Adipocyte (in vitro differentiated cells): ENCODE measurements around the gene NUDT4B.
"Not testable (repeated sequence)": the region's sequence is repeated elsewhere in the genome, so short reads cannot be mapped to it uniquely, and the experiment has no call there.

ENCODE experiments used
- DNase-seq: peaks from one replicate; pipeline ENCODE4 v3.0.0-alpha.2; 2015; ENCODE audit warnings: low read depth
- H3K27me3 ChIP-seq: replicated peaks from 2 replicates; pipeline ENCODE4 v1.7.0; 2013; ENCODE audit warnings: mild to moderate bottlenecking, low read length, moderate library complexity; ENCODE audit not compliant: control insufficient read depth, insufficient read depth
- H3K36me3 ChIP-seq: 2 replicates; pipeline ENCODE4 v1.7.0; 2013; ENCODE audit warnings: low read length, mild to moderate bottlenecking, moderate library complexity; ENCODE audit not compliant: control insufficient read depth, insufficient read depth, severe bottlenecking
- H3K4me1 ChIP-seq: 2 replicates; pipeline ENCODE4 v1.7.0; 2013; ENCODE audit warnings: mild to moderate bottlenecking, low read length, moderate library complexity; ENCODE audit not compliant: control insufficient read depth, insufficient read depth
- H3K4me3 ChIP-seq: 2 replicates; pipeline ENCODE4 v1.7.0; 2013; ENCODE audit warnings: mild to moderate bottlenecking, low read length, moderate library complexity
- H3K9ac ChIP-seq: 2 replicates; pipeline ENCODE4 v1.7.0; 2013; ENCODE audit warnings: mild to moderate bottlenecking, low read length, moderate library complexity
- H3K9me3 ChIP-seq: 2 replicates; pipeline ENCODE4 v1.7.0; 2013; ENCODE audit warnings: mild to moderate bottlenecking, low read length, moderate library complexity; ENCODE audit not compliant: control insufficient read depth

Gene NUDT4B

DNA sequence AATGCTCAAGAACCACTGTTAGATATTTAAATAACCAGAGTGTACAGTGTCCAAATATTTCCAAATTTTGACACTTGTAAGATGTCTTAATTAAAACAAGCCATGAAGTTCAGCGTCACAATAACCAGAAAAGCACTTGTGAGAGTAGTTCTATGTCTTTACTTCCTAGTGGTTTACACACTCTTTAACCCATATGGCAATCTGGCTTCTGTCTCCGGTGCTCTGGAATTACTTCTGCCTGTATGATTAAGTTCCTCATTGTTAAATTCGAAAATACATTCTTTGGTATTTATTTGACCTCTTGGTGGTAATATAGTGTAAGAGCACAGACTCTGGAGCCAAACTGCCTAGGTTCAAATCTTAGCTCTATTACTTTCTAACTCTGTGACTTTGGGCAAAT, 20.9 kb downstream of the NUDT4B start:
- not testable (repeated sequence) for H3K9me3 ChIP-seq, DNase-seq, H3K36me3 ChIP-seq, H3K4me1 ChIP-seq, H3K27me3 ChIP-seq, H3K9ac ChIP-seq, H3K4me3 ChIP-seq

DNA sequence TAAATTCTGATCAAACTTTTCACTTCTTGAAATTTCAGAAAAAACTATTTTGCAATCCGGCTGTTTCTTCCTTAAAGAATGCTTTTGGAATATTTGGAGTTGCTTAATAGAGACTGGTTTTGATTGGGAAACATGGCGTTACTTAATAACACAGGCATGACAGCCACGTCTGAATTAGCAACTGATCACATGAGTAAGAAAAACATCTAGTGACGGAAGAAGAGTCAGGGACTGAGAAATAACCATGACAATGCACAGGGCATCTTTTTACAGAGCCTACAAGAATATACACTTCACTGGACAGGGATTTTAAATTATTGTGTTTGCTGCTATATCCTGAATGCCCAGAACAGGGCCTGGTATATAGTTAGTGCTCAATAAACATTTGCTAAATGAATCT, 25.1 kb downstream of the NUDT4B start:
- DNase-seq, H3K27me3 ChIP-seq, H3K4me1 ChIP-seq, H3K36me3 ChIP-seq, H3K9ac ChIP-seq, H3K4me3 ChIP-seq, H3K9me3 ChIP-seq: not testable (repeated sequence)

DNA sequence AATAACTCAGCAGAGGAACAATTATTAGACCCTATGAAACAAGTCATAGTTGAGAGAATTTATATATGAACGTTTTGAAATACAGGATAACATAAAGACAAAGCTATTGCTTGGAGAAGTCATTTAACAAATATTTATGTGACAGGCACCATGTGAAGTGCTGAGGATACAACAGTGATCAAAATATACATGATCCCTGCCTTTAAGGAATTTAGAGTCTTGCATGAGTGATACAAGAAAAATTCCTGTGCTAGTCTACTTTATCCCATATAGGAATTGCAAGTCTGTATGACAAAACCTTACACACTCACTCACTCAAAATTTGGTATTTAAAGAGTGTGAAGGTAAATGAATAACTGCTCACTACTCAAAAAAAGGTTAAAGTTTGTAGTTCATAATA, 25.5 kb downstream of the NUDT4B start:
- H3K36me3 ChIP-seq: not testable (repeated sequence)

DNA sequence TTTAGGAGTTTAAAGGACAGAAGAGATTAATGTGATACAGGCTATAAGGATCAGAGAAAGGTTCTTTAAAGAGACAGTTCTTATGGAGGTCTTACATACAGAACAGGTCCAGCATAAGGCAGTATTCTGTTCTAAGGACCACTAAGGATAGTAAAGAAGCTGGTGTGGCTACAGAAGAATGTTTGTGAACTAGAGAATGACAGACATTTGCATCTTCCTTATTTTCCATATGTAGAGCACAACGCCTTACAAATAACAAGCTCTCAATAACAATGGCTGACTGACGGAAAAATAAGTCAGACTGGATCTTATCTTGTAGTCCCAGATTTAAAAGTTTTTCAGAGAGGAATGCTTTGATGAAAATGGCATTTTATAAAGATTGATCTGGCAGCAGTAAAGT, 26.7 kb downstream of the NUDT4B start:
- not testable (repeated sequence) for H3K36me3 ChIP-seq, H3K9me3 ChIP-seq, H3K4me3 ChIP-seq, H3K27me3 ChIP-seq, H3K9ac ChIP-seq, DNase-seq, H3K4me1 ChIP-seq

More for the DNA sequence above, 25.5 kb downstream of the NUDT4B start:
- H3K27me3 ChIP-seq, H3K4me3 ChIP-seq, H3K4me1 ChIP-seq, H3K9me3 ChIP-seq, H3K9ac ChIP-seq, DNase-seq: not testable (repeated sequence)

DNA sequence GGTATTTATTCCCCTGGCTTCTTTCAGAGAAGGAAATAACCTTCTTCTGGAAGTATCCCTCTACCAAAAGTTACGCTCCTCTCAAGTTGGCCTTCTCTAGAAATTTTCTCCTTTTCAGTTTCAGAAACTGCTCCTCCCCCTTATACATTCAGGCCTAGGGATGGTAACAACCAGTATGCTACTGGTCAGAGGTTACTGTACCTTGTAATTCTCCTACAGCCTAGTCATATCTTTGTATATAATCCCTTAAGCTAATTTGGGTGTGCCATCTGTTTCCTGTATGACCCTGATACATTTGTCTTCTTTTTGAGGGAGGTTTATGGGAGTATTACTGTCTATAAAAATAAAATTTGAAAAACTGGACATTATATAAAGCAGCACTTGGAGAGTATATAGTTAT, 29.1 kb downstream of the NUDT4B start:
- not testable (repeated sequence) for DNase-seq, H3K36me3 ChIP-seq

DNA sequence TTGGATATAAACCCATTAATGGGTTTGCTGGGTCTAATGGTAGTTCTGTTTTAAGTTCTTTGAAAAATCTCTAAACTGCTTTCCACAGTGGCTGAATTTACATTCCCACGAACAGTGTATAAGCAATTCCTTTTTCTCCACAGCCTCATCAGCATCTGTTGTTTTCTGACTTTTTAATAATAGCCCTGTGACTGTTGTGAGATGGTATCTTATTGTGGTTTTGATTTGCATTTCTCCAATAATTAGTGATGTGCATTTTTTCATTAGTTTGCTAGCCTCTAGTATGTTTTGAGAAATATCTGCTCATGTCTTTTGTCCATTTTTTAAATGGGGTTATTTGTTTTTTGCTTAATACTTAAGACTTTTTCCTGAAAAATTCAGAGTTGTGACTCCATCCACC, 31.8 kb downstream of the NUDT4B start:
- H3K4me3 ChIP-seq, H3K36me3 ChIP-seq, H3K4me1 ChIP-seq, H3K27me3 ChIP-seq, DNase-seq, H3K9ac ChIP-seq, H3K9me3 ChIP-seq: not testable (repeated sequence)

More for the DNA sequence above, 29.1 kb downstream of the NUDT4B start:
- H3K4me1 ChIP-seq, H3K4me3 ChIP-seq, H3K9ac ChIP-seq, H3K27me3 ChIP-seq, H3K9me3 ChIP-seq: not testable (repeated sequence)

DNA sequence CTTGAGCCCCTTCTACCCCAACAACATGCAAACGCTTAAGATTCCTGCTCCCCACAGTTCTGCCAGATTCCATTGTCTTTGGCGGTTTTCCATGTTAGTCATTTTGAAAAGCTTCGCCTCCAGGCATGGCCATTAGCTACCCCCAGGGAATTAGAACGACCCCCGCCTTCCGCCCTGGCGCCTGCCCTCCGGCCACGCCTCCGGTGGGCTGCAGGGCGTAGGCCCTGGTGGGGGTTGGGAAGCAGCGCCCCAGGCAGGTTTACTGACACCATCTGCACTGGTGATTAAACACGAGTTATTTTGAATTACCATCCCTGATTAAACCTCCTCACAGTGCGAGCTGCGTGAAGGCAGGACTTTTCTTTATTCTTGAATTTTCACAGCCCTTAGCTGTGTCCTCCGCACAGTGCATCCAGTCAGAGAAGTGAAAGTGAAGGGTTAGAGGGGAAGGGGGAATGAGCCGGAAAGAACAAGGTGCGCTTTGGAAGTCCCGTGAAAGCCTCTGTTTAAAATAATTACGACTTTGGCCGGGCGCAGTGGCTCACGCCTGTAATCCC, 43.0 kb downstream of the NUDT4B start:
- H3K4me1 ChIP-seq, H3K27me3 ChIP-seq, DNase-seq, H3K4me3 ChIP-seq, H3K36me3 ChIP-seq, H3K9ac ChIP-seq, H3K9me3 ChIP-seq: not testable (repeated sequence)

DNA sequence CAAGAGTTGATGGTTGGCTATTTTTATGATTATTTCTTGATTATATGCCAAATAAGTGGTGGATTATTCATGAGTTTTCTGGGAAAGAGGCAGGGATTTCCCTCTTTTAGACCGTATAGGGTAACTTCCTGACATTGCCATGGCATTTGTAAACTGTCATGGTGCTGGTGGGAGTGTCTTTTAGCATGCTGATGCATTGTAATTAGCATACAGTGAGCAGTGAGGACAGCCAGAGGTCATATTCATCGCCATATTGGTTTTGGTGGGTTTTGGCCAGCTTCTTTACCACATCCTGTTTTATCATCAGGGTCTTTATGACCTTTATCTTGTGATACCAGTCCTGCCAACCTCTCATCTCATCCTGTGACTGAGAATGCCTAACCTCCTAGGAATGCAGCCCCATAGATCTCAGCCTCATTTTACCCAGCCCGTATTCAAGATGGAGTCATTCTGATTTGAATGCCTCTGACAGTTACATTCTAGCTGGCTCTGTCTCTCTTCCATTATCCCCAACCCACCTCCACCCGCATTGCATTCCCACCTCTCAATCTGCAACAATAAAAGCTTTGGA, 45.3 kb downstream of the NUDT4B start:
- not testable (repeated sequence) for H3K4me1 ChIP-seq, H3K4me3 ChIP-seq, H3K9ac ChIP-seq, DNase-seq, H3K36me3 ChIP-seq, H3K9me3 ChIP-seq, H3K27me3 ChIP-seq
